Activated T-cell treated with anti-CD3 and anti-CD28 coated beads, Interleukin-2, amount 50 U/mL, for 72 hours (primary cell): ENCODE results near the gene CSNK1G2. TPM values are rescaled to one million over a fixed set of nuclear protein-coding genes. Genes with fewer than 3 reads are reported as not detected.

Source experiments
- ATAC-seq, 2 donors: fragments of 150-1000 bp; cut with Tn5 transposase; replicated peaks in 1 of 2; 2 replicates each; pipeline ENCODE4 v1.10.0; 2021; ENCODE audit warnings: moderate library complexity in 2 of 2, mild to moderate bottlenecking in 1 of 2
- DNase-seq, 2 donors: peaks; one replicate each; pipeline ENCODE4 v3.0.0; 2021 to 2022; ENCODE audit warnings: mixed read lengths in 1 of 2
- H3K27ac Mint-ChIP-seq: one replicate; pipeline ENCODE4 v1.8.0; 2022; ENCODE audit warnings: mild to moderate bottlenecking, moderate library complexity, mixed read lengths
- H3K27me3 Mint-ChIP-seq: one replicate; pipeline ENCODE4 v1.8.0; 2022; ENCODE audit warnings: low read depth, mixed read lengths
- H3K36me3 Mint-ChIP-seq, 2 donors: one replicate each; pipeline ENCODE4 v1.8.0; 2022; ENCODE audit warnings: mixed read lengths in 2 of 2, mild to moderate bottlenecking in 1 of 2; ENCODE audit not compliant: insufficient read depth in 2 of 2
- H3K4me1 Mint-ChIP-seq: one replicate; pipeline ENCODE4 v1.8.0; 2022; ENCODE audit warnings: low read depth, mixed read lengths
- H3K4me3 Mint-ChIP-seq, 2 donors: one replicate each; pipeline ENCODE4 v1.8.0; 2022; ENCODE audit warnings: mild to moderate bottlenecking in 2 of 2, mixed read lengths in 2 of 2, moderate library complexity in 2 of 2
- H3K9me3 Mint-ChIP-seq, 2 donors: one replicate each; pipeline ENCODE4 v1.8.0; 2022; ENCODE audit warnings: mixed read lengths in 2 of 2
- total RNA-seq, 2 donors: library from RNA; stranded (reverse); gene quantifications; one replicate each; pipeline ENCODE4 v1.2.3, GENCODE V29; 2022

The CSNK1G2 gene
- 10 to 100 TPM; 63.7 to 66.5 TPM for total RNA-seq

GRCh38 chr19:1941146-1942077, at the start of gene CSNK1G2:
Gene CSNK1G2, plus strand, starts transcription at chr19:1941172. Its CDS starts 28,601 bp downstream, at chr19:1969773.
- no peaks in the 10 kb centered on the region for H3K9me3 Mint-ChIP-seq
- DNase-seq (peak in 1 of 2 donors; percentile 8), ATAC-seq (peak; percentile 62 to 67)
- H3K36me3 Mint-ChIP-seq: peaks cover 2% of the 10 kb centered on the region in 2 donors
- H3K27me3 Mint-ChIP-seq: no peaks in the 10 kb centered on the region
- peak within 1 kb of the TSS; percentile 88 for H3K4me3 Mint-ChIP-seq
- H3K27ac Mint-ChIP-seq: peak within 1 kb of the TSS; percentile 85
- H3K4me1 Mint-ChIP-seq: peaks cover 31% of the 10 kb centered on the region

GRCh38 chr19:1893791-1894190, 47.2 kb upstream of the CSNK1G2 start:
- H3K4me1 Mint-ChIP-seq: peaks cover 47% of the 10 kb centered on the region
- no peak overlapping the region for H3K27ac Mint-ChIP-seq
- H3K4me3 Mint-ChIP-seq: peak overlapping the region; percentile 9 to 64
- no peaks in the 10 kb centered on the region for H3K9me3 Mint-ChIP-seq
- ATAC-seq (no peak), DNase-seq (no peak)
- no peaks in the 10 kb centered on the region for H3K27me3 Mint-ChIP-seq
- H3K36me3 Mint-ChIP-seq: no peaks in the 10 kb centered on the region

- ATAC-seq (no peak), DNase-seq (no peak)
- Mint-ChIP-seq H3K36me3 (no peaks in the 10 kb centered on the region), H3K4me3 (peak overlapping the region; percentile 92 to 94), H3K27ac (peak overlapping the region; percentile 68), H3K9me3 (no peaks in the 10 kb centered on the region), H3K4me1 (peaks cover 47% of the 10 kb centered on the region), H3K27me3 (no peaks in the 10 kb centered on the region)
These were observed 44.5 kb upstream of the CSNK1G2 start for GRCh38 chr19:1896508-1896907.

GRCh38 chr19:1901940-1902404, 39.0 kb upstream of the CSNK1G2 start:
- DNase-seq (no peak), ATAC-seq (no peak)
- Mint-ChIP-seq H3K36me3 (no peaks in the 10 kb centered on the region), H3K27ac (no peak overlapping the region), H3K4me3 (no peak overlapping the region), H3K27me3 (no peaks in the 10 kb centered on the region), H3K9me3 (no peaks in the 10 kb centered on the region), H3K4me1 (peaks cover 43% of the 10 kb centered on the region)

- Mint-ChIP-seq H3K27ac (no peak overlapping the region), H3K9me3 (no peaks in the 10 kb centered on the region), H3K4me3 (peak overlapping the region; percentile 32 to 65), H3K36me3 (no peaks in the 10 kb centered on the region), H3K4me1 (peaks cover 37% of the 10 kb centered on the region), H3K27me3 (no peaks in the 10 kb centered on the region)
- ATAC-seq: no peak
- no peak for DNase-seq
These were observed 38.0 kb upstream of the CSNK1G2 start for GRCh38 chr19:1902923-1903322.

GRCh38 chr19:1904860-1905109, 36.2 kb upstream of the CSNK1G2 start:
- DNase-seq: no peak
- Mint-ChIP-seq H3K27ac (no peak overlapping the region), H3K4me1 (peaks cover 46% of the 10 kb centered on the region), H3K4me3 (peak overlapping the region; percentile 82 to 84), H3K27me3 (no peaks in the 10 kb centered on the region), H3K36me3 (no peaks in the 10 kb centered on the region), H3K9me3 (no peaks in the 10 kb centered on the region)
- peak in 1 of 2 donors; percentile 4 for ATAC-seq

- ATAC-seq (peak; percentile 97 to 98), DNase-seq (peak; percentile 99 to 100)
- Mint-ChIP-seq H3K4me3 (peak within 1 kb of the TSS; percentile 84 to 92), H3K27ac (peak within 1 kb of the TSS; percentile 45), H3K27me3 (no peaks in the 10 kb centered on the region), H3K4me1 (peaks cover 49% of the 10 kb centered on the region), H3K36me3 (no peaks in the 10 kb centered on the region), H3K9me3 (no peaks in the 10 kb centered on the region)
These were observed 35.7 kb upstream of the CSNK1G2 start, which contains the start of the genes ADAT3 and SCAMP4 for GRCh38 chr19:1905110-1905862. Gene ADAT3, plus strand, starts transcription at chr19:1905399. Its CDS starts 6,649 bp downstream, at chr19:1912048. Gene SCAMP4, plus strand, starts transcription at chr19:1905399. Its CDS starts 9,621 bp downstream, at chr19:1915020.

- Mint-ChIP-seq H3K4me1 (peaks cover 52% of the 10 kb centered on the region), H3K9me3 (no peaks in the 10 kb centered on the region)
These were observed 35.1 kb upstream of the CSNK1G2 start for GRCh38 chr19:1905863-1906375.

GRCh38 chr19:1906985-1907562, 33.9 kb upstream of the CSNK1G2 start:
- DNase-seq (no peak), ATAC-seq (no peak)
- H3K27me3 Mint-ChIP-seq: no peaks in the 10 kb centered on the region
- H3K4me1 Mint-ChIP-seq: peaks cover 52% of the 10 kb centered on the region
- no peaks in the 10 kb centered on the region for H3K9me3 Mint-ChIP-seq
- no peaks in the 10 kb centered on the region for H3K36me3 Mint-ChIP-seq
- H3K4me3 Mint-ChIP-seq: peak overlapping the region; percentile 22 to 32
- H3K27ac Mint-ChIP-seq: no peak overlapping the region

More at GRCh38 chr19:1905863-1906375, 35.1 kb upstream of the CSNK1G2 start:
- peak overlapping the region; percentile 84 to 92 for H3K4me3 Mint-ChIP-seq
- no peaks in the 10 kb centered on the region for H3K36me3 Mint-ChIP-seq
- DNase-seq (no peak), ATAC-seq (no peak)
- H3K27ac Mint-ChIP-seq: peak overlapping the region; percentile 45
- H3K27me3 Mint-ChIP-seq: no peaks in the 10 kb centered on the region

GRCh38 chr19:1907563-1908363, 33.2 kb upstream of the CSNK1G2 start:
- no peak overlapping the region for H3K4me3 Mint-ChIP-seq
- DNase-seq (no peak), ATAC-seq (no peak)
- H3K27ac Mint-ChIP-seq: no peak overlapping the region
- H3K27me3 Mint-ChIP-seq: no peaks in the 10 kb centered on the region
- peaks cover 51% of the 10 kb centered on the region for H3K4me1 Mint-ChIP-seq
- H3K9me3 Mint-ChIP-seq: no peaks in the 10 kb centered on the region
- no peaks in the 10 kb centered on the region for H3K36me3 Mint-ChIP-seq

- DNase-seq (no peak), ATAC-seq (no peak)
- Mint-ChIP-seq H3K27me3 (no peaks in the 10 kb centered on the region), H3K9me3 (no peaks in the 10 kb centered on the region), H3K4me1 (peaks cover 45% of the 10 kb centered on the region), H3K4me3 (no peak overlapping the region), H3K36me3 (no peaks in the 10 kb centered on the region), H3K27ac (no peak overlapping the region)
These were observed 32.7 kb upstream of the CSNK1G2 start for GRCh38 chr19:1908364-1908678.

- no peaks in the 10 kb centered on the region for H3K9me3 Mint-ChIP-seq
- no peak for ATAC-seq
- DNase-seq: no peak
- H3K27me3 Mint-ChIP-seq: no peaks in the 10 kb centered on the region
- no peaks in the 10 kb centered on the region for H3K36me3 Mint-ChIP-seq
- H3K4me1 Mint-ChIP-seq: peaks cover 31% of the 10 kb centered on the region
- H3K27ac Mint-ChIP-seq: no peak overlapping the region
- H3K4me3 Mint-ChIP-seq: peak overlapping the region in 1 of 2 donors; percentile 31
These were observed 31.3 kb upstream of the CSNK1G2 start for GRCh38 chr19:1909761-1910080.
